NCI-H1105 treated with DMSO at 0.1 percent for 48 hours (cell line): Measurements from ENCODE around the gene ATP6V0B.

ENCODE experiments used
- DNase-seq: peaks from one replicate; lab custom pipeline; 2025; lab: John Stamatoyannopoulos, UW

ATP6V0B gene

DNA sequence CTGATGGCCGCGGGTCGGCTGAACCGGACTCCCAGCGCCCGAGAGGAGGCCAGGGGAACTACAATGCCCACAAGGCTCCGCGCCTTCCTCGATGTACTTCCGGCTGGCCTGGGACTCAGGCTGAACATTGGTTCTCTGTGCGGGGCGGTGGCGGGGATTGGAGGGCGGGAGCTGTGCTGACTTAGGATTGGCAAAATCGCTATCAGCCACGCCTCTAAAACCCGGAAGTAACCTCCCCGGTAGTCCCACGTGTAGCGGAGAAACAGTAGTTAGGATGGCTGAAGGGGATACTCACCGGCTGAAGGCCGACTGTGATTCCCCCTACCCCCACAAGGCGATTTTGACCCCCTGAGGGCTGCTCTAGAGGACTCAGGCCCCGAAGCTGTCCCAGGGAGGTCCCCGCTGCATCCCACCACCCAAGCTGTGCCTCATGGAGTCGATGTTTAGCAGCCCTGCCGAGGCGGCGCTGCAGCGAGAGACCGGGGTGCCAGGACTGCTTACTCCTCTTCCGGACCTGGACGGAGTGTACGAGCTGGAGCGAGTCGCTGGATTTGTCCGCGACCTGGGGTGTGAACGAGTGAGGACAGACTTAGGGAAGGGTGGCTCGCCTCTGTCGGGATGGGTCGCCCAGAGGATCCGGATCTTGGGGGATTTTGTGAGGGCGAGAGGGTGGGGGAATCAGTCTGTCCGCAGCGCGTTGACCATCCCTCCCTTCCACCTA lies 4.9 kb upstream of the ATP6V0B start, which contains the start of gene DPH2:
Gene DPH2, plus strand, starts transcription at position 265 of the 721 bp plus-strand sequence. Its CDS starts 166 bp downstream, at position 431.
- peak; percentile 97 for DNase-seq

- DNase-seq: no peak
Measured at GRCh38 chr1:43970502-43970901, 4.3 kb upstream of the ATP6V0B start.

GRCh38 chr1:43970911-43971310 lies 3.8 kb upstream of the ATP6V0B start:
- DNase-seq: no peak

DNA sequence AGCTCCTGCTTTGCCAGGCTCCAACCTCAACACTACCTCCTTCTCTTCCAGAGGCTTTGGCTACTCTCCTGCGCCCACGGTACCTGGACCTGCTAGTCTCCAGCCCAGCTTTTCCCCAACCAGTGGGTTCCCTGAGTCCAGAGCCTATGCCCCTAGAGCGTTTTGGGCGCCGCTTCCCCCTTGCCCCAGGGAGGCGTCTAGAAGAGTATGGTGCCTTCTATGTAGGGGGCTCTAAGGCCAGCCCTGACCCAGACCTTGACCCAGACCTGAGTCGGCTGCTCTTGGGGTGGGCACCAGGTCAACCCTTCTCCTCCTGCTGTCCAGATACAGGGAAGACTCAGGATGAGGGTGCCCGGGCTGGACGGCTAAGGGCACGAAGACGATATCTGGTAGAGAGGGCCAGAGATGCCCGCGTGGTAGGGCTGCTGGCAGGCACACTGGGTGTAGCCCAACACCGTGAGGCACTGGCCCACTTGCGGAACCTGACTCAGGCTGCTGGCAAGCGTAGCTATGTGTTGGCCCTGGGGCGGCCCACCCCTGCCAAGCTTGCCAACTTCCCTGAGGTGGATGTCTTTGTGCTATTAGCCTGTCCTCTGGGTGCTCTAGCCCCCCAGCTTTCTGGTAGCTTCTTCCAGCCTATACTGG lies 3.3 kb upstream of the ATP6V0B start:
- no peak for DNase-seq

- peak; percentile 83 for DNase-seq
Measured at GRCh38 chr1:43973981-43974442, 748 bp upstream of the ATP6V0B start.

DNA sequence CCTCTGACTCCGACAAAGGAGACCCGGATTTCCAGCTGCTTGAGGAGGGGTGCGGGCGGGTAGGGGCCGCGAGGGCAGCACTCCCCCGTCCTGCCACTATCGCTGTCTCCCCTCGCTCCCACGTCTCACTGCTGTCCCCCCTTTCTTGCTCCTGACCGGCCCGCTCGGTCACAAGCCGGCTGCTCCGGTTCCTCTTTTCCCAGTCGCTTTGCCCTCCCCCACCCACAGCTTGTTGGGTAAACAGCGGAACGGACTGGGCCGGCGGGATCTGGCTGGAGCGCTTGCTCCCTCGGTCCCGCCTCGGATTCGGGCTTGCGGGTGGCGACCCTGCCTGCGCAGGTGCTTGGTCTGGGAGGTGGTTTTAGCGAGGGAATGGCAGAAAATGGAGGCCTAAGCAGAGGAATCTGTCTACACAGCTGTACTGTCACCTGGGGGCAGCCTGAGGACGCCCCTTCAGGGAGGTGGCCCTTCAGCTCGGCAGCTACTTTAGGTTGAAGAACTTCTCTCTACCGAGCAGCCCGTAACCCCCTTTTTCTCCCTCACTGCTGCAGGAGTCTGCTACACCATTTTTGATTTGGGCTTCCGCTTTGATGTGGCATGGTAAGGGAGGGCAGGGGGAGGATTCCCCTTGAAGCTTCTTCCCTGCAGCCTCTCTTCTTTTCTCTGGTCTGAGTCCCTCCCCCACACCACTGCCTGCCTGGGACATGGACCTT lies 645 bp downstream of the ATP6V0B start:
- no peak for DNase-seq

- DNase-seq: no peak
Measured at GRCh38 chr1:43976045-43976444, 1.3 kb downstream of the ATP6V0B start.

DNA sequence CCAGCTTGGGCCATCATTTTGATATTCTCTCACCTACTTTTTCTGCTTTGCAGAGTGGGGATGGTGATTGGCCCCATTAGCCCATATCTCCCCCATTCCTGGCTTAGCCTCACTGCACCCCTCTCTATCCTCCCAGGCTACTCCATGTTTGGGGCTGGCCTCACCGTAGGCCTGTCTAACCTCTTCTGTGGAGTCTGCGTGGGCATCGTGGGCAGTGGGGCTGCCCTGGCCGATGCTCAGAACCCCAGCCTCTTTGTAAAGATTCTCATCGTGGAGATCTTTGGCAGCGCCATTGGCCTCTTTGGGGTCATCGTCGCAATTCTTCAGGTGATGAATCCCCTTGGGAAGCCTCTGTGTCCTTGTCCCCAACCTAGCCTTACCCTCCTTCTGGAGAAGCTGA lies 2.1 kb downstream of the ATP6V0B start:
- DNase-seq: no peak

GRCh38 chr1:43977376-43978263 lies 2.9 kb downstream of the ATP6V0B start:
- no peak for DNase-seq

DNA sequence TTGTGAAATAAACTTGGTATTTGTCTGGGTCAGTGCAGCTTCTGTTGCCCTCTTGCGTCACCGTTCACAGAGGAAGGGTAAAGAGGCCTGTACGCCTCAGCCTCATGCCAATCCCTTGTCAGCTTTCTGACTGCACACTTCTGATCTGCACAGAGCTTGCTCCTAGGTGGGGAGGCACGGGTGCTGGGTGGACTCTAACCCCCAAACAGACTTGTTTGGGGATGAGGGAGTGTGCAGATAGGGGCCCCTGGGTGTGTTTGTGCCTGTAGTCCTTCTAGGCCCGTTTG lies 3.4 kb downstream of the ATP6V0B start:
- no peak for DNase-seq

DNA sequence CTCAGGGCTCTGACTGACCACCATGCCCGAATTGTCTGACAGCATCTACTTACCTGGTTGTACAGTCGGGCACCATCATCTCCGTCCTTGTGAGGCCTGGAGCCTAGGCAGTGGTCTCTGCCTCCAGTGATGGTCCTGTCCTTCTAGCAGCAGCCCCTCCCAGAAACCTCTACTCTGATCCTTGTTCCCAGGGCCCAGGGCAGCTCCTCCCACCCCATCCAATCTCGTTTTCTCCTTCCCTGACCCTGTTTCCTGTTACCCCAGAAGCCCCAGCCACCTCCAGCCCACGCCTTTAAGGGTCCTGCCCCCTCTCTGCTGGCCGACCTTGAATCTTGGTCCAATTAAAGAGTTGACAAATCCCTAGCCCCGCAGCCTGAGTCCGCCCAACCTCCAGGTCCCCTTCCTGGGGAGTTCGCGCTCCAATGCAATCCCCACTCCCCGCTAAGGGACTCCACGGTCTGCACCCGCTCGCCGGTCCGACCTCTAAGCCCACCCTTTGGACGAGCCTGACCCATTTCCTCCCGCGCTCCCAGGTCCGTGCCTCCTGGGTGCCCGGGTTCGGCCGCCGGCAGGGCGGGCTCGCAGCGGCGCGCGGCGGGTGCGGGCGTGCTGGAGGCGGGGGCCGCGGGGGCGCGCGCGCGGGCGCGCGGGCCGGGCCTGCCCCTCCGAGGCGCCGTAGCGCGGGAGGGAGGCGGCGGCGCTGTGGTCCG lies 3.9 kb downstream of the ATP6V0B start, which contains the start of gene B4GALT2:
Gene B4GALT2, plus strand, starts transcription at position 660 of the 710 bp plus-strand sequence. CDS start 1,951 bp downstream, outside the sequence.
- DNase-seq: peak; percentile 35

DNA sequence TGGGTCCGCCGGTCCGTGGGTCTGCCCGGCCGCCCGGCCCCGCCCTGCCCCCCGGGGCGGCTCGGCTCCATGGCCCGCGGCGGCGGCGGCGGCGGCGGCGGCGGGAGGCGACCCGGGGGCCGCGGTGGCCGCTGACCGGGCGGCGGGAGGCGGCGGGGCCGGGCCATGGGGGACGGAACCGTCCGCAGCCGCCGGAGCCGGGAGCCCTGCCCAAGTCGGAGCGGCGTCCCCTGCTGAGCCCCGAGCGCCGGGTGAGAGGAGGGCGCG lies 4.4 kb downstream of the ATP6V0B start:
- no peak for DNase-seq

DNA sequence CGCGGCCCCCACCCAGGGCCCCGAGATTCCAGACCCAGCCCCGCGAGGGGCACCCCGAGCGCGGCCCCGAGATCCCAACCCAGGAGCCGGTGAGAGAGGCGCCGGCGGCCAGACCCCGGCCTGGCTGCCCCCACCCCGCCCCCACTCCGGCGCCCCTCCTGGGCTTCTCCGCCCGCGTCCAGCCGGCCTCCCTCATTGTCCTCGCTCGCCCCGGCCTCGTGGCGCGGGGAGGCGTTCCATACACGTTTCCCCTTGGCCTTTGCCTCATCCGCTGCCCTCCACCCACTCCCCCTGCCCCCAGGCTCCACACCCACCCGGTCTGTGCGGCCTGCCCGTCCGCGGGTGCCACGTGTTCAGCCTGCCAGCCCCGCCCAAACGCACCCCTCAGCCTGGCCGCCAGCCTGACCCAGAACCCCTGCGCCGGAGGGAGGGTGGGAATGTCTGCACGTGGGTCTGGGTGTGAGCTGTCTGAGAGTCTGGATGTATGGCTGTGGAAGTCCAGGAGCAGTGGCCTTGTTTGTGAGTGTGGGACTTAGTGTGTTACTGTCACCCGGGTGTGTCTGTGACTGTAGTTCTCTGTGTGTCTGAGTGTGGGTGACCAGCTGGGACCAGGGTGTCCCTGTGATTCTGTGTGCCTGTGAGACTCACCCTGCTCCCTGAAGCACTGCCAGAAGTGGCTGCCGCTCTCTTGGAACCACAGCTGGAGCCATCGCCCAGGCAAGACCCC lies 4.9 kb downstream of the ATP6V0B start:
- DNase-seq: peak; percentile 19

- DNase-seq: no peak
Measured at GRCh38 chr1:43980255-43981134, 5.7 kb downstream of the ATP6V0B start.

GRCh38 chr1:43981135-43981491 lies 6.4 kb downstream of the ATP6V0B start:
- DNase-seq: no peak

DNA sequence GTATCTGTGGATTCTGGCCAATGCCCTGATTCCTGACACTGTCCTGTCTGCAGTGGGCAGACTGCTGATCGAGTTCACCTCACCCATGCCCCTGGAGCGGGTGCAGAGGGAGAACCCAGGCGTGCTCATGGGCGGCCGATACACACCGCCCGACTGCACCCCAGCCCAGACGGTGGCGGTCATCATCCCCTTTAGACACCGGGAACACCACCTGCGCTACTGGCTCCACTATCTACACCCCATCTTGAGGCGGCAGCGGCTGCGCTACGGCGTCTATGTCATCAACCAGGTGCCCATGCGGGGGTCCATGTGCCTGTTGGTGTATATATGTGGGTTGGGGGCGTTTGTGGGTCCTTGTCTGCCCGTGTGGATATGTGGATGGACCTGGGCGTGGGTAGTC lies 6.9 kb downstream of the ATP6V0B start:
- DNase-seq: no peak

DNA sequence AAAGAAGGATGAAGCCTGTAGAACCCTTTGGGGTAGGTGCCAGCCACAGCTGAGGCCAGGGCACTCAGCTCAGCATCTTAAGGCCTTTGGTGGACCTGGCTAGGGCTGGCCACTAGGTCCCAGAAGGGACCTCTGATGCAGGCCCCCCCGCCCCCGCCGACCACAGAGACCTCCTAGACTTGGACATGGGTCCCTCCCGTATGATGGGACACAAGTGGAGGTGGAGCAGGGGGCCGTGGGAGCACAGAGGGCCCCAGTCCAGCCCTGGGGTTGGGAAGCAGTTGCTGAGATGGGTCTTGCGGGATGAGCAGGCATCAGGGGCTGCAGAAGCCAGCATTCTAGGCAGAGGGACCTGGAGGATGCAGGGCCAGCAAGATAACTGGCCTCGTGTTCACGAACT lies 7.5 kb downstream of the ATP6V0B start:
- no peak for DNase-seq

GRCh38 chr1:43982808-43983207 lies 8.0 kb downstream of the ATP6V0B start:
- DNase-seq: no peak

GRCh38 chr1:43983253-43983899 lies 8.6 kb downstream of the ATP6V0B start:
- no peak for DNase-seq
